Choroid plexus epithelial cell (primary cell): ENCODE measurements around the gene FKRP.
"Not testable (repeated sequence)": the region's sequence is repeated elsewhere in the genome, so short reads cannot be mapped to it uniquely, and the experiment has no call there.

Experiments used
- DNase-seq: peaks from one replicate; pipeline ENCODE4 v3.0.0-alpha.2; 2010; ENCODE audit warnings: low read depth
- H3K4me3 ChIP-seq: 2 replicates; pipeline ENCODE4 v1.5.1; 2011; ENCODE audit warnings: low read depth, mild to moderate bottlenecking, control low read depth, low read length, moderate library complexity
- CTCF ChIP-seq: conservative IDR thresholded peaks from 2 replicates; pipeline ENCODE4 v1.5.1; 2011; ENCODE audit warnings: low read depth, mild to moderate bottlenecking, control low read depth, inconsistent platforms, low read length, moderate library complexity

FKRP gene

GRCh38 chr19:46772170-46773017, 26.5 kb downstream of the FKRP start:
- no peak overlapping the region for H3K4me3 ChIP-seq
- TF ChIP-seq CTCF = no peak
- DNase-seq = no peak

- no peak for DNase-seq
- no peak for TF ChIP-seq CTCF
- no peak overlapping the region for H3K4me3 ChIP-seq
Measured at GRCh38 chr19:46773018-46773399, 27.2 kb downstream of the FKRP start.

- no peak for DNase-seq
- no peak overlapping the region for H3K4me3 ChIP-seq
- TF ChIP-seq CTCF = no peak
Measured at GRCh38 chr19:46775642-46776258, 29.9 kb downstream of the FKRP start.

- no peak for TF ChIP-seq CTCF
- DNase-seq = no peak
- H3K4me3 ChIP-seq = no peak overlapping the region
Measured at GRCh38 chr19:46776927-46777911, 31.4 kb downstream of the FKRP start.

DNA sequence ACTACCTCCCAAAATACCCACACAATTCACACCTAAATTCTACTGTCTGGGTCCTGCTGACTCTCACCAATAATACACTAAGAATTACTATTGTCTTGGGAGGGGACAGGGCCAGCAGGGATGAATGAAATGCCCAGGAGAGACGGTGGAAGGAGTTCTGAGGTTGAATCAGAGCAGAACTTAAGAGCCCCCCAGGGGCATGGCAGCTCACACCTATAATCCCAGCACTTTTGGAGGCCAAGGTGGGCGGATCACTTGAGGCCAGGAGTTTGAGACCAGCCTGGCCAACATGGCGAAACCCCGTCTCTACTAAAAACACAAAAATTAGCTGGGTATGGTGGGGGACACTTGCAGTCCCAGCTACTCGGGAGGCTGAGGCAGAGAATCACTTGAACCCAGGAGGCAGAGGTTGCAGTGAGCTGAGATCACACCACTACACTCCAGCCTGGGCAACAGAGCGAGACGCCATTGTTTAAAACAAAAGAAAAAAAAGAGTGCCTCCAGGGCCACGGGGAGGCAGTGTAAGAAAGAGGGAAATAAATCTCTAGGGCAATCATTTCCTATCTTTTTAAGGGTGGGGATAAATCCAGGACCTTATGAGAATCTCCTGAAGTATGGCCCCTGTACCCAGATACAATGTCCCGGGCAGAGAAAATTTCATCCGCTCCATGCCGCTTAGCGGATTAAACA, 32.2 kb downstream of the FKRP start:
- not testable (repeated sequence) for H3K4me3 ChIP-seq, DNase-seq

- TF ChIP-seq CTCF = no peak
- no peak overlapping the region for H3K4me3 ChIP-seq
- no peak for DNase-seq
Measured at GRCh38 chr19:46782355-46783019, 36.6 kb downstream of the FKRP start.
